ENCODE data around the gene OTOP3.

- no peak for TF ChIP-seq ATF2 (CRISPR knock-in tag; IDR thresholded peaks at IDR 0.05; ENCODE audit: borderline replicate concordance, low read depth)
- TF ChIP-seq CTCF (IDR thresholded peaks at IDR 0.05): no peak
- no peak for TF ChIP-seq PREB (CRISPR knock-in tag; IDR thresholded peaks at IDR 0.05; ENCODE audit: borderline replicate concordance)
- no peak for TF ChIP-seq NR2C2 (CRISPR knock-in tag; IDR thresholded peaks at IDR 0.05)
- TF ChIP-seq TP53 (CRISPR knock-in tag; IDR thresholded peaks at IDR 0.05): no peak
- TF ChIP-seq TCF7 (CRISPR knock-in tag; IDR thresholded peaks at IDR 0.05; ENCODE audit: low read depth): no peak
- TF ChIP-seq GABPB1 (CRISPR knock-in tag; IDR thresholded peaks at IDR 0.05): no peak
- TF ChIP-seq MLX (CRISPR knock-in tag; IDR thresholded peaks at IDR 0.05): no peak
- no peak for TF ChIP-seq PRDM15 (CRISPR knock-in tag; IDR thresholded peaks at IDR 0.05)
- TF ChIP-seq SP1 (CRISPR knock-in tag; conservative IDR thresholded peaks at IDR 0.05): no peak
- no peak for TF ChIP-seq E2F1 (CRISPR knock-in tag; IDR thresholded peaks at IDR 0.05)
Measured at GRCh38 chr17:74964988-74965622, 29.4 kb downstream of the OTOP3 start.
